Gastrocnemius medialis (tissue), 4 donors: ENCODE data around the gene MPHOSPH9. TPM values are rescaled to one million over a fixed set of nuclear protein-coding genes. Genes with fewer than 3 reads are reported as not detected.

Source experiments
- ATAC-seq, 2 donors: fragments of 150-250 bp; one replicate each; pipeline ENCODE4 v1.9.1; 2016
- DNase-seq, 2 donors: peaks; one replicate each; pipeline ENCODE4 v3.0.0-alpha.2; 2019
- H3K27ac ChIP-seq, 4 donors: fragments of 200-600 bp; sonication (generic); 1 replicate in 1 of 4; 2 replicates in 3 of 4; pipeline ENCODE4 v1.5.1; 2016 to 2018; ENCODE audit warnings: mild to moderate bottlenecking in 2 of 4, moderate library complexity in 1 of 4
- H3K27me3 ChIP-seq, 3 donors: fragments of 200-600 bp; sonication (generic) in 2 of 3; 1 replicate in 1 of 3; 2 replicates in 2 of 3; pipeline versions ENCODE4 v1.5.1 to v1.6.0; 2016 to 2019; ENCODE audit warnings: mild to moderate bottlenecking in 1 of 3, moderate library complexity in 1 of 3
- H3K36me3 ChIP-seq, 2 donors: fragments of 200-600 bp; sonication (generic) in 1 of 2; one replicate each; pipeline ENCODE4 v1.5.1; 2017 to 2018
- H3K4me1 ChIP-seq, 2 donors: fragments of 200-600 bp; sonication (generic) in 1 of 2; one replicate each; pipeline ENCODE4 v1.5.1; 2016 to 2017; ENCODE audit warnings: mild to moderate bottlenecking in 2 of 2
- H3K4me3 ChIP-seq, 4 donors: fragments of 200-600 bp; sonication (generic) in 3 of 4; 1 replicate in 1 of 4; 2 replicates in 3 of 4; pipeline ENCODE4 v1.5.1; 2016 to 2019; ENCODE audit warnings: mild to moderate bottlenecking in 2 of 4
- H3K9me3 ChIP-seq, 3 donors: fragments of 200-600 bp; sonication (generic) in 2 of 3; 1 replicate in 1 of 3; 2 replicates in 2 of 3; pipeline ENCODE4 v1.5.1; 2016 to 2019
- CTCF ChIP-seq, 5 experiments: fragments of 450-650 bp in 3 of 5; fragments of 200-600 bp in 2 of 5; sonication (generic) in 2 of 5; IDR thresholded peaks in 4 of 5; conservative IDR thresholded peaks in 1 of 5; 1 replicate in 4 of 5; 2 replicates in 1 of 5; pipeline ENCODE4 v1.5.1; 2016 to 2019; ENCODE audit warnings: antibody characterized with exemption in 5 of 5, mild to moderate bottlenecking in 3 of 5, moderate library complexity in 3 of 5
- POLR2A ChIP-seq, 2 donors: fragments of 450-650 bp; IDR thresholded peaks; one replicate each; pipeline ENCODE4 v1.6.1; 2017; ENCODE audit warnings: antibody characterized with exemption in 2 of 2, mild to moderate bottlenecking in 2 of 2, moderate library complexity in 2 of 2
- in situ Hi-C, 4 donors: fragments of 200-750 bp; cut with MboI; loops; one replicate each; pipeline versions ENCODE4 v1.15.0 to v1.8.0; 2017; ENCODE audit warnings: low sequenced_read_pairs in 4 of 4
- intact Hi-C: fragments of 100-400 bp; cut with DNase I; formaldehyde crosslinking; loops from one replicate; pipeline ENCODE4 v1.15.1; 2023; ENCODE audit warnings: low total_unique reads
- total RNA-seq, 4 donors: library from RNA; depleted of rRNA; stranded (reverse); fragments of >200 nt; gene quantifications; one replicate each; pipeline versions ENCODE4 v1.1.0 to v1.2.3, GENCODE V29; 2016

Gene MPHOSPH9
- total RNA-seq, 4 donors from 2014 or later = 8.5 to 35.4 (median 12.7) TPM

- in situ Hi-C loops = no loop called here
- intact Hi-C loops = no loop called here
- no peak overlapping the region for H3K27ac ChIP-seq
- no peaks in the 10 kb centered on the region for H3K27me3 ChIP-seq
- DNase-seq = no peak
- H3K9me3 ChIP-seq = no peaks in the 10 kb centered on the region
- no peaks in the 10 kb centered on the region for H3K4me1 ChIP-seq
- ATAC-seq = no peak
- H3K36me3 ChIP-seq = peaks cover 0 to 28% of the 10 kb centered on the region in 2 donors
- TF ChIP-seq POLR2A (IDR thresholded peaks at IDR 0.05) (no peak), CTCF (IDR thresholded peaks at IDR 0.05 in 4 of 5, conservative IDR thresholded peaks at IDR 0.05 in 1 of 5) (no peak)
- no peak overlapping the region for H3K4me3 ChIP-seq
These were observed 68.2 kb downstream of the MPHOSPH9 start for GRCh38 chr12:123164710-123165261.

GRCh38 chr12:123164222-123164621 lies 68.7 kb downstream of the MPHOSPH9 start:
- no peaks in the 10 kb centered on the region for H3K4me1 ChIP-seq
- TF ChIP-seq POLR2A (IDR thresholded peaks at IDR 0.05) = no peak
- no peak for TF ChIP-seq CTCF (IDR thresholded peaks at IDR 0.05 in 4 of 5, conservative IDR thresholded peaks at IDR 0.05 in 1 of 5)
- no peaks in the 10 kb centered on the region for H3K27me3 ChIP-seq
- H3K27ac ChIP-seq = no peak overlapping the region
- no peak overlapping the region for H3K4me3 ChIP-seq
- no peak for DNase-seq
- no peak for ATAC-seq
- intact Hi-C loops = no loop called here
- no peaks in the 10 kb centered on the region for H3K9me3 ChIP-seq
- H3K36me3 ChIP-seq = peaks cover 0 to 28% of the 10 kb centered on the region in 2 donors
- in situ Hi-C loops = no loop called here

GRCh38 chr12:123163227-123163626 lies 69.7 kb downstream of the MPHOSPH9 start:
- peaks cover 0 to 28% of the 10 kb centered on the region in 2 donors for H3K36me3 ChIP-seq
- H3K9me3 ChIP-seq = no peaks in the 10 kb centered on the region
- ATAC-seq (no peak), DNase-seq (no peak)
- H3K27ac ChIP-seq = no peak overlapping the region
- no peak overlapping the region for H3K4me3 ChIP-seq
- H3K27me3 ChIP-seq = no peaks in the 10 kb centered on the region
- in situ Hi-C loops = no loop called here
- H3K4me1 ChIP-seq = no peaks in the 10 kb centered on the region
- TF ChIP-seq POLR2A (IDR thresholded peaks at IDR 0.05) (no peak), CTCF (IDR thresholded peaks at IDR 0.05 in 4 of 5, conservative IDR thresholded peaks at IDR 0.05 in 1 of 5) (no peak)
- intact Hi-C loops = no loop called here

GRCh38 chr12:123160801-123161487 lies 72.0 kb downstream of the MPHOSPH9 start:
- in situ Hi-C loops (no loop called here), intact Hi-C loops (no loop called here)
- Histone ChIP-seq H3K4me1 (no peaks in the 10 kb centered on the region), H3K27ac (no peak overlapping the region), H3K4me3 (no peak overlapping the region), H3K36me3 (peaks cover 0 to 28% of the 10 kb centered on the region in 2 donors), H3K27me3 (no peaks in the 10 kb centered on the region), H3K9me3 (no peaks in the 10 kb centered on the region)
- no peak for ATAC-seq
- DNase-seq = no peak
- TF ChIP-seq CTCF (IDR thresholded peaks at IDR 0.05 in 4 of 5, conservative IDR thresholded peaks at IDR 0.05 in 1 of 5) (no peak), POLR2A (IDR thresholded peaks at IDR 0.05) (no peak)
